ENCODE results near the gene LELP1.

- TF ChIP-seq CTCF (conservative IDR thresholded peaks at IDR 0.05; ENCODE audit: low read depth in 2 of 2) (no peak), ETS1 (IDR thresholded peaks at IDR 0.05) (no peak), EZH2phosphoT487 (IDR thresholded peaks at IDR 0.05; ENCODE audit: unreplicated experiment) (no peak), EZH2 (IDR thresholded peaks at IDR 0.05; ENCODE audit: low read depth, unreplicated experiment) (no peak)
These were observed 3.4 kb downstream of the LELP1 start for GRCh38 chr1:153206631-153207030.
